PFSK-1 (cell line): ENCODE results near the gene ZNF710.

Source experiments
- FOXP2 ChIP-seq: optimal IDR thresholded peaks from 2 replicates; pipeline ENCODE3; 2011; ENCODE audit warnings: borderline replicate concordance, control low read depth, inconsistent platforms; ENCODE audit not compliant: insufficient read depth; ENCODE audit errors: extremely low read length, extremely low read depth
- POLR2AphosphoS5 ChIP-seq: IDR thresholded peaks from 2 replicates; pipeline ENCODE4 v1.6.1; 2012; ENCODE audit warnings: low read depth, mild to moderate bottlenecking, control low read depth, low read length, moderate library complexity
- SIN3A ChIP-seq: IDR thresholded peaks from 2 replicates; pipeline ENCODE4 v1.6.1; 2012; ENCODE audit warnings: mild to moderate bottlenecking, low read length, moderate library complexity, borderline replicate concordance; ENCODE audit not compliant: insufficient read depth
- TAF1 ChIP-seq: IDR thresholded peaks from 2 replicates; pipeline ENCODE4 v1.6.1; 2012; ENCODE audit warnings: low read length, control low read depth, borderline replicate concordance; ENCODE audit not compliant: insufficient read depth
- TF ChIP-seq, protein P1 (sequence below), 2 experiments: IDR thresholded peaks; 2 replicates each; pipeline versions ENCODE4 v1.6.1 to v1.8.0; 2011 to 2012; ENCODE audit warnings: low read depth in 2 of 2, low read length in 2 of 2, control low read depth in 1 of 2, inconsistent platforms in 1 of 2, mild to moderate bottlenecking in 1 of 2, moderate library complexity in 1 of 2; ENCODE audit not compliant: insufficient read depth in 1 of 2

ZNF710 gene

GRCh38 chr15:90095521-90095959 lies 94.4 kb downstream of the ZNF710 start:
- TF ChIP-seq TAF1: no peak
- no peak for TF ChIP-seq FOXP2
- TF ChIP-seq SIN3A: no peak
- TF ChIP-seq, protein P1, sequence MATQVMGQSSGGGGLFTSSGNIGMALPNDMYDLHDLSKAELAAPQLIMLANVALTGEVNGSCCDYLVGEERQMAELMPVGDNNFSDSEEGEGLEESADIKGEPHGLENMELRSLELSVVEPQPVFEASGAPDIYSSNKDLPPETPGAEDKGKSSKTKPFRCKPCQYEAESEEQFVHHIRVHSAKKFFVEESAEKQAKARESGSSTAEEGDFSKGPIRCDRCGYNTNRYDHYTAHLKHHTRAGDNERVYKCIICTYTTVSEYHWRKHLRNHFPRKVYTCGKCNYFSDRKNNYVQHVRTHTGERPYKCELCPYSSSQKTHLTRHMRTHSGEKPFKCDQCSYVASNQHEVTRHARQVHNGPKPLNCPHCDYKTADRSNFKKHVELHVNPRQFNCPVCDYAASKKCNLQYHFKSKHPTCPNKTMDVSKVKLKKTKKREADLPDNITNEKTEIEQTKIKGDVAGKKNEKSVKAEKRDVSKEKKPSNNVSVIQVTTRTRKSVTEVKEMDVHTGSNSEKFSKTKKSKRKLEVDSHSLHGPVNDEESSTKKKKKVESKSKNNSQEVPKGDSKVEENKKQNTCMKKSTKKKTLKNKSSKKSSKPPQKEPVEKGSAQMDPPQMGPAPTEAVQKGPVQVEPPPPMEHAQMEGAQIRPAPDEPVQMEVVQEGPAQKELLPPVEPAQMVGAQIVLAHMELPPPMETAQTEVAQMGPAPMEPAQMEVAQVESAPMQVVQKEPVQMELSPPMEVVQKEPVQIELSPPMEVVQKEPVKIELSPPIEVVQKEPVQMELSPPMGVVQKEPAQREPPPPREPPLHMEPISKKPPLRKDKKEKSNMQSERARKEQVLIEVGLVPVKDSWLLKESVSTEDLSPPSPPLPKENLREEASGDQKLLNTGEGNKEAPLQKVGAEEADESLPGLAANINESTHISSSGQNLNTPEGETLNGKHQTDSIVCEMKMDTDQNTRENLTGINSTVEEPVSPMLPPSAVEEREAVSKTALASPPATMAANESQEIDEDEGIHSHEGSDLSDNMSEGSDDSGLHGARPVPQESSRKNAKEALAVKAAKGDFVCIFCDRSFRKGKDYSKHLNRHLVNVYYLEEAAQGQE (IDR thresholded peaks at IDR 0.05; ENCODE audit: insufficient read depth in 1 of 2, low read depth in 2 of 2, low read length in 2 of 2): no peak
- no peak for TF ChIP-seq POLR2AphosphoS5

DNA sequence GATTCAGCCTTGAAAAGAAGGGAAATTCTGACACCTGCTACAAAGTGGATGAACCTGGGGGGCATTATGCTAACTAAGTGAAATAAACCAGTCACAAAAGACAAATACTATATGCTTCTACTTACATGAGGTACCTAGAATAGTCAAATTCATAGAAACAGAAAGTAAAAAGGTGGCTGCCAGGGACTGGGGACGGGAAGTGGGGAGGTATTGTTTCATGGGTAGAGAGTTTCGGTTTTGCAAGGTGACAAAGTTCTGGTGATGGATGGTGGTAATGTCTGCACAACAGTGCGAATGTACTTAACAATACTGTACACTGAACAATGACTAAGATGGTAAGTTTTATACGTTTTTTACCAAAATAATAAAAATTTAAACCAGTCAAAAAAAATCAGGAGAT lies 96.4 kb downstream of the ZNF710 start:
- TF ChIP-seq FOXP2: no peak
- TF ChIP-seq SIN3A: no peak
- TF ChIP-seq TAF1: no peak
- TF ChIP-seq POLR2AphosphoS5: no peak
- TF ChIP-seq, protein P1 (IDR thresholded peaks at IDR 0.05; ENCODE audit: insufficient read depth in 1 of 2, low read depth in 2 of 2, low read length in 2 of 2): no peak

- TF ChIP-seq POLR2AphosphoS5: no peak
- TF ChIP-seq, protein P1 (IDR thresholded peaks at IDR 0.05; ENCODE audit: insufficient read depth in 1 of 2, low read depth in 2 of 2, low read length in 2 of 2): no peak
- no peak for TF ChIP-seq FOXP2
- no peak for TF ChIP-seq TAF1
- no peak for TF ChIP-seq SIN3A
Measured at GRCh38 chr15:90099072-90099867, 98.1 kb downstream of the ZNF710 start.

DNA sequence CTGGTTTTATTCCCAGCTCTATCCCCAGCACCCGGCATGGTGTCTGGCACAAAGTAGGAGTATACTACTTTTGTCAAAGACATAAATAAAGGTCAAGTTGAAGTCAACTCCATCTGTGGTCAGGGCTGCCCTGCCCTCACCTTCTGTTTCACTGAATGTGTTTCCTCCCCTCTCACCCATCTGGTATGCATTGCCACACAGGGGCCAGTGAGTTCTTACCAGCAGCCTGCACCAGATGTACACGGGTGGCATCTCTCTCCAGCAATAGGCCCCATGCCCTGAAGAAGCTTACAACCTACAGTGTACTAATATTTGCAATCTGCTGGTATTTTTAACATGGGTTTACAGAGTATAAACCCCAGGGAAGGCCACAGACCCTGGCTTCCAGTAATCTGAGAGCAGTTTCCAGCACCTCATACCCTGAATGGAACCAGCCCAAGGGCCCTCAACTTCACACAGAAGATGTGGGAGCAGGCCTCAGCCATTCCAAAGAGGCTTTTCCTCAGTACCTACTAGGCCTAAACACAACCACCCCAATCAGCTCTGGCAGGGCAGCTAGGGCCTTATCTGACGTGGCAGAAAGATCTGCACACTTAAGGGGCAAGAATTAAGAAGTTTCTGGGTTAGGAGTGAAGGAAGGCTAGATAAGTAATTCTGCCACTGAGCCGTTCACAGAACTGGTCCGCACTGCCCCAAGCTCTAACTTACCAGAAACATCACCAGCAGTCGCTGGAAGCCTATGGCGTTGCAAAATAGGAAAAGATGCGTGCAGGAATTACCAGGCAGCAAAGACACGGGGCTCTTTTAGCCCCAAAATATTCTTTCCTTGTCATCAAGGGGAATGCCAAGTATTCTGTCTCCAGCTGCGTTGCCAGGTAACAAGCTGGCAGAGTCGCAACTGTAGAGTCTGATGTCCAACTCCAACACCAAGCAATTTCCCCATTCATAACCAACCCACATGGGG lies 99.0 kb downstream of the ZNF710 start:
- TF ChIP-seq POLR2AphosphoS5 (no peak), FOXP2 (no peak), TAF1 (no peak), SIN3A (no peak)

DNA sequence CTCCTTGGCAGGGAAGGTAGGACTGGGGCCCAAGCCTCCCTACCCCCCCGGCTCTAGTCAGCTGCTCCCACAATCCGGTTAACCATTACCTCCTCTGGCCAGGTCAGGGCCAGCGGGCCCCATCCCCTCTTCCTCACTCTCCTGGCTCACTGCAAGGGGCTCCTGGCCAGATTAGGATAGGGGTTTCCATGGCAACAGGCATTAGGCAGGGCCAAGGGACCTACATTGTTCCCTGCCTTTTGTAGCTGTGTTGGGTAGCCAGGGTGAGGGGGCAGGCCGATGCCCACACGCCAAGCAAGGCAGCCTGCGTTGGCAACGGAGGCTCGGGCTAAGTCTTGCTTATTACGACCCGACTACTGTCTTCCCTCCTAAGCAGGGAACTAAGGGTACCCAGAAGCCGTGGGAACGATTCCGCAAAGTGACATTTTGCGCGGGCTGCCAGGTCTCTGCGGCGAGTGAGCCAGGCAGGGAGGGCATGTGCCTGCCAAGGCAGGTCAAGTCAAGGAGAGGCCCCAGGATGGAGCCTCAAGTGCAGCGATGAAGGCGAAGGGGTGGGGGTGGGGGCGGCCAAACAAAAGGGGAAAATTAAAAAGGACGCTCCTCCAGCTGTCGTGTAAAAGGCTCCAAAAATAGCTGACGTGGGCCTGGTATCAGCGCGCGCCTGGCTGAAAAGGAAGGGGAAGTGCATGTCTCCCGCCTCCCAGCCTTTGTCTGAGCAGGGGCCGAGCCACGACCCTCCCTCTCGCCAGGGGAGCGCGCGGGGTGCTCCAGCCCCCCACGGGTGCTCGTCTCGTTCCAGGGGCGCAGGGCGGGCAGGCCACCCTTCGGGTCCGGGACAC lies 100.2 kb downstream of the ZNF710 start:
- TF ChIP-seq POLR2AphosphoS5 (no peak), FOXP2 (no peak), SIN3A (no peak), TAF1 (no peak)
- TF ChIP-seq, protein P1 (IDR thresholded peaks at IDR 0.05; ENCODE audit: insufficient read depth in 1 of 2, low read depth in 2 of 2, low read length in 2 of 2): no peak
